NCI-H2171 treated with DMSO at 0.1 percent for 48 hours (cell line): ENCODE results near the gene CENPN.
A peak's percentile ranks its signal among the peaks of the same experiment; 100 is the strongest.

Experiments used
- DNase-seq: peaks from one replicate; lab custom pipeline; 2025; lab: John Stamatoyannopoulos, UW

CENPN gene

DNA sequence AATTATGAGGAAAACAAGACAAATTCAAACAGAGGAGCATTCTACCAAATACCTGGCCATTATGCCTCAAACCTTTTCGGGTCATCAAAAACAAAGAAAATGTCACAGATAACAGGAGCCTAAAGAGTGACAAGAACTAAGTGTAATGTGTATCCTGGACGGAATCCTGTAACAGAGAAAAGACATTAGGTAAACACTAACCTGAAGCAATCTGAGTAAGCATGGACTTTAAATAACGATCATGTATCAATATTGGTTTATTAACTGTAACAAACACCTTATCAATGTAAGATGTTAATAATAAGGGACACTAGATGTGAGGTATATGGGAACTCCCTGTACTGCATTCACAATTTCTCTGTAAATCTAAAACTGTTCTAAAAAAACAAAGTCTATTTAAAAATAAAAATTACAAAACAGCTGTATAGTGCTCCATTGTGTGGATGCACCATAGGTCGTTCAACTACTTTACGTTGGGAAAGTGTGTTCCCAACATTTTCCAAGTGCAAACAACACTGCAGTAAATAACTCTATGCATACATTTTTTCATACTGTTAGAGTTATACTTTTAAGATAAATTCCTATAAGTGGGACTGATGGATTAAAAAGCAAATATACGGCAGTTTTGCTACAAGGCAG lies 15.1 kb upstream of the CENPN start:
- DNase-seq, result no peak

GRCh38 chr16:80992676-80993293 lies 14.2 kb upstream of the CENPN start:
- no peak for DNase-seq

DNA sequence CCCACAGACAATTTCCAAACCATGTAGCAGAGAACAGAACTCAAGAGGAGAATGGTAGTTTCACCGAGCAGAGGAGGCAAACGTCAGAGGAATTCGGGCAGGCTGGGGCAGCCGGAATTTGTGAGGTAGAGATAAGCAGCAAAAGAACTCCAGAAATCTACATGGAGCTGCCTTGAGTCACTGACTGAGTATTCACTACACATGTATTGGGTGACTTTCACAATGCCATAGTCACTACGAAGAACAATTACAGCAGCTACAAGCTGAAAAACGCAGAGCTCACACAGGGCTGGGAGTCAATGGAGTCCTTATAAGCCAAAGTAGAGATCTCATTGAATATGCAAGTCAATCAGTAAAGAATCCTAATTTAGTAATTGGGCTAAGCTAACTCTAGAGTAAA lies 13.7 kb upstream of the CENPN start:
- DNase-seq, result no peak

GRCh38 chr16:80993834-80994233 lies 13.2 kb upstream of the CENPN start:
- DNase-seq, result peak; percentile 45

DNA sequence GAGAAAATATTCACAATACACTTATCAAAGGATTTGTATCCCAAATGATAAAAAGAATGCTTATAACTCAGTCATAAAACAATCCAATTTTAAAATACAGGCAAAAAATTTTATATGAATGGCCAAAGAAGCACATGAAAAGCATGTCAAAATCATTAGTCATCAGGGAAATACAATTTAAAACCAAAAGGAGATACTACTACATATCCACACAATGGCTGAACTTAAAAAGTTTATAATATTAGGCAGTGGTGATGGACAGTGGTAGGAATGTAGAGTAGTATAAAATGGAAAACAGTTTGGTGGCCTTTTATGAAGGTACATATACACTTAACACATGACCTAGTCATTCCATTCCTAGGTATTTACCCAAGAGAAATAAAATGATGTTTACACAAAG lies 12.6 kb upstream of the CENPN start:
- DNase-seq, result no peak

GRCh38 chr16:80996688-80997138 lies 10.3 kb upstream of the CENPN start:
- DNase-seq, result no peak

DNA sequence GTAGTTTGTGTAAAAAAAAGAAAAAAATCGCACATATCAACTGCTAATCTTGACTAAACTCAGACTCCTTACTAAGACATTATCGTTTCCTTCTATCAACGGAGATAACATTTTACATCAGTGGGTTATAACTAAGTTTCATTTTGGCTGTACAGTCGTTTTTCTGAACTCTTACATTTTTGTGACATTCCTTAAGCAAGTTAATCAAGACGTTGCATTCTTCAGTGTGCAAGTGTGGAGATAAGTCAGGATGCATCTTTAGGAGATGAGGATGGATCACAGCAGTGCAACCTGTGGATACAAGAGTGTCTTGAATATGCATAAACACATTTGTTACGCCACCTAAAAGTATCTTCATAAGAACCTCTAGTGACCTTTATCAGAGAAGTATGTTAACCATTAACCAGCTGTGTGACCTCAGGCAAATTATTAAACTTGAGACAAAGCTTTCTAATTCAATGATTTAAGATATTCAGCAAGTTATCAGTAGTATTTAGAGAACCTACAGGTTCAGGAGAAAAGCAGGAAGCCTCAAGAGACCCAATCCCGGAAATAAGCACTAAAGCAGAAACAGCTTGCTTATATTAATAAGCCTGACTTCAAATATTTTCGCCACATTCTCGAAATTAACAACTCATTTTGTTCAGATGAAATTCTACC lies 9.7 kb upstream of the CENPN start:
- no peak for DNase-seq

- no peak for DNase-seq
Observed at GRCh38 chr16:80997964-80998620, 8.9 kb upstream of the CENPN start.

DNA sequence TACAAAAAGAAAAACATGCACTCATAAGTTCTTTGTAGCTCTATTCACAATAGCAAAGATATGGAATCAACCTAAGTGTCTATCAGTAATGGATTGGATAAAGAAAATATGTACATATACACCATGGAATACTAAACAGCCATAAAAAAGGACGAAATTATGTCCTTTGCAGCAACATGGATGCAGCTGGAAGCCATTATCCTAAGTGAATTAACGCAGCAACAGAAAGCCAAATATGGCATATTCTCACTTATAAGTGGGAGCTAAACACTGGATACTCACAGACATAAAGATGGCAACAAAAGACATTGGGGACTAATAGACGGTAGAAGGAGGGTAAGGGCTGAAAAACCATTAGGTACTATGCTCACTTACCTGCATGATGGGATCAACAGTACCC lies 6.1 kb upstream of the CENPN start:
- no peak for DNase-seq

DNA sequence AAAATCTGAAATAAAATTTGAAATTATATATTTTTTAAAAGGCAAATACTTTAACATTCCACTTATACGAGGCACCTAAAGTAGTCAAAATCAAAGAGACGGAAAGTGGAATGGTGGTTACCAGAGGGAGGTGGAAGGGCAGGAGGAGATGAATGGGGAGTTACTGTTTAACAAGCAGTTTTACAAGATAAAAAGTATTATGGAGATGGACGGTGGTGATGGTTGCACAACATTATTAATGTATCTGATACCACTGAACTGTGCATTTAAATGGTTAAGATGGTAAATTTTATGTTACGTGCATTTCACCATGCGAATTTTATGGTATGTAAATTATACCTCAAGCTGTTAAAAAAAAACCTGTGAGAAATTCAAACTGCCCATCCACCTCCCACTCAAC lies 5.7 kb upstream of the CENPN start:
- DNase-seq, result no peak

GRCh38 chr16:81003064-81003463 lies 4.0 kb upstream of the CENPN start:
- DNase-seq, result no peak

- DNase-seq, result no peak
Observed at GRCh38 chr16:81003610-81004460, 3.2 kb upstream of the CENPN start.

DNA sequence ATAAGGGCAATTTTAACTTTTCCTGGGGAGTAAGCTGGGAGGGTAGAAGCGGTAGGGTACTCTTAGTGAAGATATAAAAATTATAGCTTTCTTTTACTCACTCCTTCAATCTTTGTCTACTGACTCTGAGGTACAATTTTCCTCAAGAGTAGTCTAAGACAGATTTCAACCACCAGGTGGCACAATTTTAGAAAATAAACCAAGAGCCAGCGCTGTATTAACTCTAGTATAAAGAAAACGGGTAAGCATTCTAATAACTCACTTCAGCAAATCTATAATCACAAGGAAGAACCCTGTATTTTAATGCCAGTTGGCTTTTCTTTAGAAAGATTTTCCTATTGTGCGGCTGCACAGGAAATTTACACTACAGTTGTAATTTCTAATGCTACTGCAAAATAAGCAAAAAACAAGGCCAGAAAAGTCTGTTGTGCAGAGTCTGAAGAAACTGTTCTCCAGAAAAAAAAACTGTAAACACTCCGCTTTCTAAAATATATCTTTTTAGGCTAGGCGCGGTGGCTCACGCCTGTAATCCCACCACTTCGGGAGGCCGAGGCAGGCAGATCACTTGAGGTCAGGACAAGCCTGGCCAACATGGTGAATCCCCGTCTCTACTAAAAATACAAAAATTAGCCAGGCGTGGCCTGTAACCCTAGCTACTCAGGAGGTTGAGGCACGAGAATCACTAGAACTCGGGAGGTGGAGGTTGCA lies 2.2 kb upstream of the CENPN start:
- DNase-seq, result peak; percentile 50

DNA sequence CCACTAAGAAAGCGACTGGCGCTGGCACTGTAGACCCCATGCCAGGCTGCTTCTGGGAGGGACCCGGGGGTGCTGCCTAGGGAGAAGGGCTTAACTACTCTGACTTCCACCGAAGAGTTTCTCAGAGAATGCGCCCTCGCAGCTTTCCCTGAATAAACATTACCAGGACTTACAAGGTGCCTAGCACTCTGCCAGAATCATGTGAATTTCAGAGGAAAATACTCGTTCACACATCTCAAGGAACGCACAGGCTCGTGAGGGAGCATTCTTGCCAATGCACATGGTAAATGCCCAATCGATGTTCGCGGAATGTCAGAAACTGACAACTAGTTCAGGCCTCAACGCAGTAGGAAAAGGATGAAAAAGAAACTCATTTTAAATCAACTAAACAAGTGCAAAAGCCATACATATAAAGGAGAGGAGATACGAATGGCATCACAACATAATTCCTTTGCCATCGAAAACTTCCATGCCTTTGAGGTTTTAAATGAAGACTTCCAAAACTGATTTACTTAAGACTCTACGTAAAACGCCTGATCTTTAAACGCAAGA lies 1.3 kb upstream of the CENPN start:
- no peak for DNase-seq

DNA sequence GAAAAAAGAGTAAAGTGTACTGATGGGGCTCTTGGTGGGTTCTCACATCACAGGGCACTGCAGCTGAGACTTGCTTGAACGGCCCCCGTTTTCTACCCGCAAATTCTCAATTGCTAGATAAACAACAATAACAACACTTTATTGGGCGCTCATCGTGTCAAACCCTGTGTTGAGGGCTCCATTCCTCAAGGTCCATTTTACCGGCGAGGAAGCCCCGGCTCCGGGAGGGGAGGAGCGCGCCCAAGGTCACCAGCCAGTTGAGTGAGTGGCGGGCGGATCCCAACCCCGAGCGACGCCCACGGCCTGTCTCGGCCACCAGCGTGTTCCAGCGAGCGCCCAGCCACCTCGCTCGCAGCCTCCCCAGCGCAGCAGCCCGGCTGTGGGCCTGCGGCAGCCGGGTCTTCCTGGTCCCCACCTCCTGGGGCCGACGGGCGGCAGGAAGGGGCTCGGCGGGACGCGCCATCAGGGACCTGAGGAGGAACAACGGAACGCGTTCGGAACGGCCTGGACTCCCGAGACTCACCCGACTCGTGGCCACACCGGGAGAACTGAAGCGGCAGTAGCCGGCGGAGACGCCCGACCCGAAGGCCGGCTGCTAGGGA lies 702 bp upstream of the CENPN start:
- peak; percentile 46 for DNase-seq

- no peak for DNase-seq
Observed at GRCh38 chr16:81008505-81008789, 1.4 kb downstream of the CENPN start.

GRCh38 chr16:81012974-81013373 lies 6.0 kb downstream of the CENPN start:
- DNase-seq, result no peak

DNA sequence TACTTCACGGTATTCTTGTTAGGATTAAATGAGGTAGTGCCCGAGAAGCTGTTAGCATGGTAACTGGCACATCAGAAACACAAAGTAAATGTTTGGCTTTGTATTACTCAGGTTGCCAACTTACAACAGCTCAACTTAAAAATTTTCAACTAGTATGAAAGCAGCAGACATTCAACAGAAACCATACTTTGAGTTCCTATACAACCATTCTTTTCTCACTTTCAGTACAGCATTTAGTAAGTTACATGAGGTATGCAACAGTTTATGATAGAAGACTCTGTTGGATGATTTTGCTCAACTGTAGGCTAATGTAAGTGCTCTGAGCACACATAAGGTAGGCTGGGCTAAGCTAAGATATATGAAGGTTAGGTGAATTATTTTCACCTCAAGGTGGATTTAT lies 7.7 kb downstream of the CENPN start:
- DNase-seq, result no peak

GRCh38 chr16:81018496-81018895 lies 11.5 kb downstream of the CENPN start:
- DNase-seq, result no peak

GRCh38 chr16:81026429-81026828 lies 19.4 kb downstream of the CENPN start:
- DNase-seq, result no peak
